HepG2 (cell line): ENCODE measurements around the gene TAB3. TPM values are rescaled to one million over a fixed set of nuclear protein-coding genes. Genes with fewer than 3 reads are reported as not detected.

Source experiments
- ATAC-seq: fragments of 200-7000 bp; cut with Tn5 transposase; 3 replicates; pipeline ENCODE4 v1.9.1; 2020; ENCODE audit warnings: mild to moderate bottlenecking, moderate library complexity
- BruUV-seq: library from RNA; stranded (reverse); fragments of 400-500 nt; replicated peaks from 2 replicates; lab custom pipeline; 2021; lab: Mats Ljungman, UMichigan
- CTCF ChIA-PET: fragments of 300-600 bp; formaldehyde crosslinking; extraction: SDS; loops from one replicate; lab custom pipeline; 2021; ENCODE audit warnings: low total read pairs, inconsistent platforms, low intra/inter-chr PET ratio; lab: Yijun Ruan, JAX
- POLR2A ChIA-PET: fragments of 350-600 bp; sonication (Branson Sonifier 250); formaldehyde crosslinking; loops from one replicate; lab custom pipeline; 2020; ENCODE audit warnings: antibody characterized with exemption, inconsistent platforms; lab: Yijun Ruan, JAX
- DNase-seq: peaks from one replicate; pipeline ENCODE4 v3.0.0-alpha.2; 2015; ENCODE audit warnings: low spot score
- FAIRE-seq: peaks from 3 replicates; lab custom pipeline; 2011; peaks lifted over from hg19 to GRCh38; lab: Jason Lieb, UNC
- H2AFZ ChIP-seq: one replicate; pipeline ENCODE4 v1.6.1; 2011; ENCODE audit warnings: low read length, inconsistent platforms
- H3K27ac ChIP-seq: fragments of 300-600 bp; 3 replicates; pipeline ENCODE4 v1.8.0; 2011; ENCODE audit warnings: mixed run types, mild to moderate bottlenecking, mixed read lengths, low read length, inconsistent platforms; ENCODE audit not compliant: insufficient read depth; ENCODE audit errors: extremely low read length
- H3K27me3 ChIP-seq, 2 experiments: fragments of 200-600 bp in 1 of 2; 2 replicates in 1 of 2; 3 replicates in 1 of 2; pipeline versions ENCODE4 v1.6.0 to v1.8.0; 2011; ENCODE audit warnings: low read length in 2 of 2, mild to moderate bottlenecking in 2 of 2, moderate library complexity in 2 of 2, inconsistent platforms in 1 of 2; ENCODE audit not compliant: insufficient read depth in 2 of 2, control insufficient read depth in 1 of 2
- H3K36me3 ChIP-seq, 2 experiments: fragments of 200-600 bp in 1 of 2; replicated peaks in 1 of 2; 2 replicates in 1 of 2; 3 replicates in 1 of 2; pipeline versions ENCODE4 v1.5.1 to v1.8.0; 2011; ENCODE audit warnings: low read length in 2 of 2, inconsistent platforms in 1 of 2; ENCODE audit not compliant: insufficient read depth in 2 of 2, control insufficient read depth in 1 of 2
- H3K4me1 ChIP-seq: 2 replicates; pipeline ENCODE4 v1.5.1; 2012; ENCODE audit warnings: low read length, inconsistent platforms; ENCODE audit not compliant: insufficient read depth
- H3K4me2 ChIP-seq: 2 replicates; pipeline ENCODE4 v1.6.0; 2011; ENCODE audit warnings: low read depth, low read length, inconsistent platforms
- H3K4me3 ChIP-seq, 3 experiments: fragments of 200-600 bp in 1 of 3; sonication (generic), shearing (Covaris generic) in 1 of 3; replicated peaks in 1 of 3; 2 replicates each; pipeline ENCODE4 v1.5.1; 2011 to 2016; ENCODE audit warnings: low read length in 3 of 3, inconsistent platforms in 2 of 3, low read depth in 2 of 3, mild to moderate bottlenecking in 2 of 3, control low read depth in 1 of 3, mixed read lengths in 1 of 3; ENCODE audit not compliant: insufficient read depth in 1 of 3
- H3K79me2 ChIP-seq: one replicate; pipeline ENCODE4 v1.6.1; 2011; ENCODE audit warnings: low read length, inconsistent platforms; ENCODE audit not compliant: insufficient read depth
- H3K9ac ChIP-seq: 2 replicates; pipeline ENCODE4 v1.6.0; 2011; ENCODE audit warnings: mild to moderate bottlenecking, low read depth, low read length, inconsistent platforms; ENCODE audit not compliant: insufficient read depth
- H3K9me3 ChIP-seq: 2 replicates; pipeline ENCODE4 v1.5.1; 2012; ENCODE audit warnings: mild to moderate bottlenecking, low read length
- H4K20me1 ChIP-seq: 2 replicates; pipeline ENCODE4 v1.6.0; 2011; ENCODE audit warnings: inconsistent platforms, mild to moderate bottlenecking, low read length, moderate library complexity; ENCODE audit not compliant: insufficient read depth
- SNAI1 ChIP-seq: sonication (generic); formaldehyde crosslinking; IDR thresholded peaks from 2 replicates; pipeline ENCODE4 v1.5.0; 2020; ENCODE audit warnings: mild to moderate bottlenecking, missing genetic modification reagents, borderline replicate concordance
- ZNF274 ChIP-seq: sonication (generic); formaldehyde crosslinking; IDR thresholded peaks from 2 replicates; pipeline ENCODE4 v1.5.1; 2020; ENCODE audit warnings: mild to moderate bottlenecking, missing genetic modification reagents
- ZNF333 ChIP-seq: sonication (generic); formaldehyde crosslinking; IDR thresholded peaks from 2 replicates; pipeline ENCODE4 v1.4.0; 2020; ENCODE audit warnings: mild to moderate bottlenecking, missing genetic modification reagents, borderline replicate concordance
- ZNF510 ChIP-seq: sonication (generic); formaldehyde crosslinking; IDR thresholded peaks from 2 replicates; pipeline ENCODE4 v1.4.0; 2020; ENCODE audit warnings: low read depth, mild to moderate bottlenecking, missing genetic modification reagents
- ZNF607 ChIP-seq: sonication (generic); formaldehyde crosslinking; IDR thresholded peaks from 2 replicates; pipeline ENCODE4 v1.5.1; 2020; ENCODE audit warnings: missing genetic modification reagents, mild to moderate bottlenecking, borderline replicate concordance
- ZNF614 ChIP-seq: IDR thresholded peaks from 2 replicates; pipeline ENCODE4 v1.6.1; 2018; ENCODE audit warnings: missing biosample characterization, missing genetic modification reagents, inconsistent platforms, borderline replicate concordance
- WGBS: methylation state at CpG from one replicate; pipeline ENCODE4 v1.1.6; 2017; ENCODE audit warnings: low lambda C conversion rate; 5-methylcytosine and 5-hydroxymethylcytosine counted together
- in situ Hi-C: cut with HindIII; loops from 2 replicates; pipeline ENCODE4 v1.10.0; 2017; ENCODE audit warnings: low pct_unique_long_range_greater_than_20kb; ENCODE audit not compliant: extremely low pct_ligation_motif_present
- intact Hi-C: fragments of 100-400 bp; cut with micrococcal nuclease; formaldehyde crosslinking; loops from one replicate; pipeline ENCODE4 v1.10.0; 2022; ENCODE audit not compliant: unreplicated experiment
- polyA plus RNA-seq, 8 experiments: library from polyadenylated mRNA; depleted of rRNA in 3 of 8; stranded (reverse) in 7 of 8; unstranded in 1 of 8; fragments of >200 nt; fragmentation: Illumina TruSeq in 4 of 8; extraction: Trizol in 4 of 8; gene quantifications; 2 replicates each; pipeline versions ENCODE4 v1.2.1 to v1.2.3, GENCODE V29; 2011 to 2016; ENCODE audit warnings: low read depth in 4 of 8, missing spikeins in 1 of 8, mixed read lengths in 1 of 8; ENCODE audit not compliant: insufficient read depth in 1 of 8
- total RNA-seq, 5 experiments: library from RNA; depleted of rRNA; stranded (reverse); fragments of >200 nt; fragmentation: Illumina TruSeq; extraction: Trizol; gene quantifications; 2 replicates each; pipeline ENCODE4 v1.2.3, GENCODE V29; 2016; ENCODE audit warnings: low read depth in 1 of 5
- TF ChIP-seq, protein P1 (sequence below): sonication (generic); formaldehyde crosslinking; IDR thresholded peaks from 2 replicates; pipeline ENCODE4 v1.8.0; 2022; ENCODE audit warnings: missing genetic modification reagents, mild to moderate bottlenecking, borderline replicate concordance
- TF ChIP-seq, protein P2 (sequence below): sonication (generic); formaldehyde crosslinking; IDR thresholded peaks from 2 replicates; pipeline ENCODE4 v1.5.0; 2020; ENCODE audit warnings: mild to moderate bottlenecking, missing genetic modification reagents, borderline replicate concordance
- TF ChIP-seq, protein P3 (sequence below): sonication (generic); formaldehyde crosslinking; IDR thresholded peaks from 2 replicates; pipeline ENCODE4 v1.9.0; 2021; ENCODE audit warnings: missing genetic modification reagents, borderline replicate concordance
- TF ChIP-seq, protein P4 (sequence below): IDR thresholded peaks from 2 replicates; pipeline ENCODE4 v1.6.1; 2016; ENCODE audit warnings: control low read depth

TAB3 gene
- total and polyA plus RNA-seq, 2 of the 13 experiments (the other 11 are each of a cell fraction or from before 2014, with no cell fraction given): 27.2 to 59.8 TPM

DNA sequence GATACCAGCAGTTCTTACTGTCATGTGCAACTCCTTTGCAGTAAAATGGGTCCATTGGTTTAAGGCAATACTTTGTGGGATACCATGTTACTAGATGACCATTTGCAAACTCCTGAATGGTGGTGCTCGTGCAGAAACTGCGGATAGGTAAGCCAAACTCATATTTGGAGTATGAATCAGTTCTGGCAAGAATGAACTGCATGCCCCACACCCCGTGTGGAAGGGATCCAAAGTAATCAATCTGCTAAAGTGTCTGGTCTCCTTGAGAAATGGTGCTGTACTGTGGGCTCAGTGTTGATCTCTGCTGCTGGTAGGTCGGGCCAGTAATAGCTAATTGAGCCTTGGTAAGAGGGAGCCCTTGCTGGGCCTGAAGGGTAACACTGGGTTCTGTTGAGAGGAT, 4.2 kb upstream of the TAB3 start:
- DNase-seq (no peak), ATAC-seq (no peak), FAIRE-seq (no peak)
- Histone ChIP-seq H2AFZ (no peak overlapping the region), H4K20me1 (no peaks in the 10 kb centered on the region), H3K4me1 (peaks cover 14% of the 10 kb centered on the region), H3K27ac (no peak overlapping the region), H3K4me3 (no peak overlapping the region), H3K4me2 (no peak overlapping the region), H3K79me2 (peaks cover 6% of the 10 kb centered on the region), H3K36me3 (no peaks in the 10 kb centered on the region), H3K27me3 (no peaks in the 10 kb centered on the region), H3K9ac (no peak overlapping the region), H3K9me3 (no peaks in the 10 kb centered on the region)
- 73% methylated on average over 2 of the region's 4 CpGs for WGBS
- ChIA-PET CTCF (no interaction called here), POLR2A (no interaction called here)
- BruUV-seq: no TSS peak
- intact Hi-C loops: no loop called here
- in situ Hi-C loops: no loop called here
- TF ChIP-seq ZNF607 (CRISPR knock-in tag) (no peak), ZNF274 (CRISPR knock-in tag) (no peak), ZNF510 (CRISPR knock-in tag) (no peak), ZNF614 (CRISPR knock-in tag) (no peak), SNAI1 (CRISPR knock-in tag) (no peak), ZNF333 (no peak)
- TF ChIP-seq, protein P1, sequence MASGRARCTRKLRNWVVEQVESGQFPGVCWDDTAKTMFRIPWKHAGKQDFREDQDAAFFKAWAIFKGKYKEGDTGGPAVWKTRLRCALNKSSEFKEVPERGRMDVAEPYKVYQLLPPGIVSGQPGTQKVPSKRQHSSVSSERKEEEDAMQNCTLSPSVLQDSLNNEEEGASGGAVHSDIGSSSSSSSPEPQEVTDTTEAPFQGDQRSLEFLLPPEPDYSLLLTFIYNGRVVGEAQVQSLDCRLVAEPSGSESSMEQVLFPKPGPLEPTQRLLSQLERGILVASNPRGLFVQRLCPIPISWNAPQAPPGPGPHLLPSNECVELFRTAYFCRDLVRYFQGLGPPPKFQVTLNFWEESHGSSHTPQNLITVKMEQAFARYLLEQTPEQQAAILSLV (CRISPR knock-in tag): no peak
- TF ChIP-seq, protein P2, sequence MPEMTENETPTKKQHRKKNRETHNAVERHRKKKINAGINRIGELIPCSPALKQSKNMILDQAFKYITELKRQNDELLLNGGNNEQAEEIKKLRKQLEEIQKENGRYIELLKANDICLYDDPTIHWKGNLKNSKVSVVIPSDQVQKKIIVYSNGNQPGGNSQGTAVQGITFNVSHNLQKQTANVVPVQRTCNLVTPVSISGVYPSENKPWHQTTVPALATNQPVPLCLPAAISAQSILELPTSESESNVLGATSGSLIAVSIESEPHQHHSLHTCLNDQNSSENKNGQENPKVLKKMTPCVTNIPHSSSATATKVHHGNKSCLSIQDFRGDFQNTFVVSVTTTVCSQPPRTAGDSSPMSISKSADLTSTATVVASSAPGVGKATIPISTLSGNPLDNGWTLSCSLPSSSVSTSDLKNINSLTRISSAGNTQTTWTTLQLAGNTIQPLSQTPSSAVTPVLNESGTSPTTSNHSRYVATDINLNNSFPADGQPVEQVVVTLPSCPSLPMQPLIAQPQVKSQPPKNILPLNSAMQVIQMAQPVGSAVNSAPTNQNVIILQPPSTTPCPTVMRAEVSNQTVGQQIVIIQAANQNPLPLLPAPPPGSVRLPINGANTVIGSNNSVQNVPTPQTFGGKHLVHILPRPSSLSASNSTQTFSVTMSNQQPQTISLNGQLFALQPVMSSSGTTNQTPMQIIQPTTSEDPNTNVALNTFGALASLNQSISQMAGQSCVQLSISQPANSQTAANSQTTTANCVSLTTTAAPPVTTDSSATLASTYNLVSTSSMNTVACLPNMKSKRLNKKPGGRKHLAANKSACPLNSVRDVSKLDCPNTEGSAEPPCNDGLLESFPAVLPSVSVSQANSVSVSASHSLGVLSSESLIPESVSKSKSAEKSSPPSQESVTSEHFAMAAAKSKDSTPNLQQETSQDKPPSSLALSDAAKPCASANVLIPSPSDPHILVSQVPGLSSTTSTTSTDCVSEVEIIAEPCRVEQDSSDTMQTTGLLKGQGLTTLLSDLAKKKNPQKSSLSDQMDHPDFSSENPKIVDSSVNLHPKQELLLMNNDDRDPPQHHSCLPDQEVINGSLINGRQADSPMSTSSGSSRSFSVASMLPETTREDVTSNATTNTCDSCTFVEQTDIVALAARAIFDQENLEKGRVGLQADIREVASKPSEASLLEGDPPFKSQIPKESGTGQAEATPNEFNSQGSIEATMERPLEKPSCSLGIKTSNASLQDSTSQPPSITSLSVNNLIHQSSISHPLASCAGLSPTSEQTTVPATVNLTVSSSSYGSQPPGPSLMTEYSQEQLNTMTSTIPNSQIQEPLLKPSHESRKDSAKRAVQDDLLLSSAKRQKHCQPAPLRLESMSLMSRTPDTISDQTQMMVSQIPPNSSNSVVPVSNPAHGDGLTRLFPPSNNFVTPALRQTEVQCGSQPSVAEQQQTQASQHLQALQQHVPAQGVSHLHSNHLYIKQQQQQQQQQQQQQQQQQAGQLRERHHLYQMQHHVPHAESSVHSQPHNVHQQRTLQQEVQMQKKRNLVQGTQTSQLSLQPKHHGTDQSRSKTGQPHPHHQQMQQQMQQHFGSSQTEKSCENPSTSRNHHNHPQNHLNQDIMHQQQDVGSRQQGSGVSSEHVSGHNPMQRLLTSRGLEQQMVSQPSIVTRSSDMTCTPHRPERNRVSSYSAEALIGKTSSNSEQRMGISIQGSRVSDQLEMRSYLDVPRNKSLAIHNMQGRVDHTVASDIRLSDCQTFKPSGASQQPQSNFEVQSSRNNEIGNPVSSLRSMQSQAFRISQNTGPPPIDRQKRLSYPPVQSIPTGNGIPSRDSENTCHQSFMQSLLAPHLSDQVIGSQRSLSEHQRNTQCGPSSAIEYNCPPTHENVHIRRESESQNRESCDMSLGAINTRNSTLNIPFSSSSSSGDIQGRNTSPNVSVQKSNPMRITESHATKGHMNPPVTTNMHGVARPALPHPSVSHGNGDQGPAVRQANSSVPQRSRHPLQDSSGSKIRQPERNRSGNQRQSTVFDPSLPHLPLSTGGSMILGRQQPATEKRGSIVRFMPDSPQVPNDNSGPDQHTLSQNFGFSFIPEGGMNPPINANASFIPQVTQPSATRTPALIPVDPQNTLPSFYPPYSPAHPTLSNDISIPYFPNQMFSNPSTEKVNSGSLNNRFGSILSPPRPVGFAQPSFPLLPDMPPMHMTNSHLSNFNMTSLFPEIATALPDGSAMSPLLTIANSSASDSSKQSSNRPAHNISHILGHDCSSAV (CRISPR knock-in tag): no peak
- TF ChIP-seq, protein P3, sequence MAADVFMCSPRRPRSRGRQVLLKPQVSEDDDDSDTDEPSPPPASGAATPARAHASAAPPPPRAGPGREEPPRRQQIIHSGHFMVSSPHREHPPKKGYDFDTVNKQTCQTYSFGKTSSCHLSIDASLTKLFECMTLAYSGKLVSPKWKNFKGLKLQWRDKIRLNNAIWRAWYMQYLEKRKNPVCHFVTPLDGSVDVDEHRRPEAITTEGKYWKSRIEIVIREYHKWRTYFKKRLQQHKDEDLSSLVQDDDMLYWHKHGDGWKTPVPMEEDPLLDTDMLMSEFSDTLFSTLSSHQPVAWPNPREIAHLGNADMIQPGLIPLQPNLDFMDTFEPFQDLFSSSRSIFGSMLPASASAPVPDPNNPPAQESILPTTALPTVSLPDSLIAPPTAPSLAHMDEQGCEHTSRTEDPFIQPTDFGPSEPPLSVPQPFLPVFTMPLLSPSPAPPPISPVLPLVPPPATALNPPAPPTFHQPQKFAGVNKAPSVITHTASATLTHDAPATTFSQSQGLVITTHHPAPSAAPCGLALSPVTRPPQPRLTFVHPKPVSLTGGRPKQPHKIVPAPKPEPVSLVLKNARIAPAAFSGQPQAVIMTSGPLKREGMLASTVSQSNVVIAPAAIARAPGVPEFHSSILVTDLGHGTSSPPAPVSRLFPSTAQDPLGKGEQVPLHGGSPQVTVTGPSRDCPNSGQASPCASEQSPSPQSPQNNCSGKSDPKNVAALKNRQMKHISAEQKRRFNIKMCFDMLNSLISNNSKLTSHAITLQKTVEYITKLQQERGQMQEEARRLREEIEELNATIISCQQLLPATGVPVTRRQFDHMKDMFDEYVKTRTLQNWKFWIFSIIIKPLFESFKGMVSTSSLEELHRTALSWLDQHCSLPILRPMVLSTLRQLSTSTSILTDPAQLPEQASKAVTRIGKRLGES (CRISPR knock-in tag): no peak
- TF ChIP-seq, protein P4, sequence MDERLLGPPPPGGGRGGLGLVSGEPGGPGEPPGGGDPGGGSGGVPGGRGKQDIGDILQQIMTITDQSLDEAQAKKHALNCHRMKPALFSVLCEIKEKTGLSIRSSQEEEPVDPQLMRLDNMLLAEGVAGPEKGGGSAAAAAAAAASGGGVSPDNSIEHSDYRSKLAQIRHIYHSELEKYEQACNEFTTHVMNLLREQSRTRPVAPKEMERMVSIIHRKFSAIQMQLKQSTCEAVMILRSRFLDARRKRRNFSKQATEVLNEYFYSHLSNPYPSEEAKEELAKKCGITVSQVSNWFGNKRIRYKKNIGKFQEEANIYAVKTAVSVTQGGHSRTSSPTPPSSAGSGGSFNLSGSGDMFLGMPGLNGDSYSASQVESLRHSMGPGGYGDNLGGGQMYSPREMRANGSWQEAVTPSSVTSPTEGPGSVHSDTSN (CRISPR knock-in tag): no peak
